A549 (cell line): ENCODE results near the gene TMEM207. TPM values are rescaled to one million over a fixed set of nuclear protein-coding genes. Genes with fewer than 3 reads are reported as not detected.

ENCODE experiments used
- ATAC-seq, 2 experiments: fragments of 200-7000 bp in 1 of 2; fragments of >200 bp in 1 of 2; cut with Nextera tagmentation in 1 of 2; cut with Tn5 transposase in 1 of 2; 3 replicates each; pipeline versions ENCODE4 v1.8.0 to v1.9.1; 2018 to 2020; ENCODE audit warnings: mild to moderate bottlenecking in 1 of 2, moderate library complexity in 1 of 2
- CTCF ChIA-PET: fragments of 300-600 bp; sonication (Branson Sonifier 250); formaldehyde crosslinking; extraction: SDS; loops from one replicate; lab custom pipeline; 2021; ENCODE audit warnings: antibody characterized with exemption, inconsistent platforms; lab: Yijun Ruan, JAX
- POLR2A ChIA-PET: fragments of 350-600 bp; formaldehyde crosslinking; extraction: SDS; loops from one replicate; lab custom pipeline; 2021; ENCODE audit warnings: antibody characterized with exemption, inconsistent platforms; lab: Yijun Ruan, JAX
- DNase-seq, 2 experiments: peaks; one replicate each; pipeline versions ENCODE4 v3.0.0 to v3.0.0-alpha.2; 2011 to 2016; ENCODE audit warnings: low read depth in 1 of 2, low spot score in 1 of 2
- FAIRE-seq: peaks from 2 replicates; lab custom pipeline; 2011; peaks lifted over from hg19 to GRCh38; lab: Jason Lieb, UNC
- H3K27ac ChIP-seq, 2 experiments: fragments of >200 bp; sonication (Bioruptor Twin); formaldehyde crosslinking; 3 replicates each; pipeline ENCODE4 v1.5.1; 2016 to 2017
- H3K4me1 ChIP-seq: fragments of >200 bp; sonication (Bioruptor Twin); formaldehyde crosslinking; 3 replicates; pipeline ENCODE4 v1.6.1; 2016
- H3K4me2 ChIP-seq: fragments of >200 bp; sonication (Bioruptor Twin); formaldehyde crosslinking; 3 replicates; pipeline ENCODE4 v1.6.1; 2016
- H3K4me3 ChIP-seq: fragments of >200 bp; sonication (Bioruptor Twin); formaldehyde crosslinking; 3 replicates; pipeline ENCODE4 v1.5.1; 2016
- H3K9me3 ChIP-seq: fragments of >200 bp; sonication (Bioruptor Twin); formaldehyde crosslinking; 3 replicates; pipeline ENCODE4 v1.6.1; 2016
- CBX8 ChIP-seq: fragments of 200-600 bp; sonication (generic); IDR thresholded peaks from 2 replicates; pipeline ENCODE4 v1.6.1; 2016
- CHD4 ChIP-seq: fragments of 200-600 bp; sonication (generic); IDR thresholded peaks from 2 replicates; pipeline ENCODE4 v1.6.1; 2016; ENCODE audit warnings: antibody characterized with exemption, mild to moderate bottlenecking, borderline replicate concordance
- FOSL2 ChIP-seq, 2 experiments: fragments of 450-650 bp in 1 of 2; fragments of >200 bp in 1 of 2; sonication (Bioruptor Twin) in 1 of 2; formaldehyde crosslinking; IDR thresholded peaks; 2 replicates each; pipeline versions ENCODE4 v1.5.0 to v1.6.1; 2016 to 2020; ENCODE audit warnings: mild to moderate bottlenecking in 1 of 2, moderate library complexity in 1 of 2
- JUNB ChIP-seq: fragments of >200 bp; sonication (Bioruptor Twin); formaldehyde crosslinking; IDR thresholded peaks from 2 replicates; pipeline ENCODE4 v1.6.1; 2016
- KDM5A ChIP-seq: fragments of 200-600 bp; sonication (generic); IDR thresholded peaks from 2 replicates; pipeline ENCODE4 v1.6.1; 2016; ENCODE audit warnings: antibody characterized with exemption, mild to moderate bottlenecking
- POLR2A ChIP-seq: IDR thresholded peaks from 2 replicates; pipeline ENCODE4 v1.6.1; 2012; ENCODE audit warnings: mild to moderate bottlenecking, low read length
- POLR2AphosphoS2 ChIP-seq: conservative IDR thresholded peaks from 2 replicates; pipeline ENCODE4 v1.6.1; 2012; ENCODE audit warnings: low read length, improper control_type of control experiment, inconsistent platforms
- RAD21 ChIP-seq, 2 experiments: fragments of >200 bp in 1 of 2; sonication (Bioruptor Twin) in 1 of 2; formaldehyde crosslinking in 1 of 2; IDR thresholded peaks in 1 of 2; conservative IDR thresholded peaks in 1 of 2; 2 replicates in 1 of 2; 3 replicates in 1 of 2; pipeline ENCODE4 v1.6.1; 2012 to 2018; ENCODE audit warnings: inconsistent platforms in 1 of 2
- ZNF302 ChIP-seq: fragments of 250-450 bp; sonication (Bioruptor Pico); IDR thresholded peaks from 2 replicates; pipeline ENCODE4 v1.9.0; 2021; ENCODE audit warnings: inconsistent platforms, mild to moderate bottlenecking, moderate library complexity
- WGBS: methylation state at CpG from one replicate; pipeline ENCODE4 v1.1.6; 2017; ENCODE audit errors: missing lambda C conversion rate; 5-methylcytosine and 5-hydroxymethylcytosine counted together
- polyA plus RNA-seq, 4 experiments: library from polyadenylated mRNA; depleted of rRNA in 3 of 4; stranded (reverse); fragments of >200 nt; fragmentation: RNase III in 1 of 4; extraction: RNeasy Plus Mini Kit Qiagen cat#74134 plus additional on column Dnase treatment in 1 of 4; gene quantifications; 2 replicates in 3 of 4; 3 replicates in 1 of 4; pipeline ENCODE4 v1.2.3, GENCODE V29; 2011 to 2017
- TF ChIP-seq, protein P1 (sequence below): fragments of 200-600 bp; sonication (generic); IDR thresholded peaks from 2 replicates; pipeline ENCODE4 v1.6.1; 2016; ENCODE audit warnings: antibody characterized with exemption, mild to moderate bottlenecking, moderate library complexity
- TF ChIP-seq, protein P2 (sequence below): fragments of >200 bp; sonication (Bioruptor Twin); formaldehyde crosslinking; IDR thresholded peaks from 2 replicates; pipeline ENCODE4 v1.6.1; 2016
- TF ChIP-seq, protein P3 (sequence below): fragments of >200 bp; sonication (Bioruptor Twin); formaldehyde crosslinking; IDR thresholded peaks from 3 replicates; pipeline ENCODE4 v1.5.1; 2016

Gene TMEM207
- polyA plus RNA-seq, 2 of the 4 experiments (the other 2 are of a cell fraction) = not detected

DNA sequence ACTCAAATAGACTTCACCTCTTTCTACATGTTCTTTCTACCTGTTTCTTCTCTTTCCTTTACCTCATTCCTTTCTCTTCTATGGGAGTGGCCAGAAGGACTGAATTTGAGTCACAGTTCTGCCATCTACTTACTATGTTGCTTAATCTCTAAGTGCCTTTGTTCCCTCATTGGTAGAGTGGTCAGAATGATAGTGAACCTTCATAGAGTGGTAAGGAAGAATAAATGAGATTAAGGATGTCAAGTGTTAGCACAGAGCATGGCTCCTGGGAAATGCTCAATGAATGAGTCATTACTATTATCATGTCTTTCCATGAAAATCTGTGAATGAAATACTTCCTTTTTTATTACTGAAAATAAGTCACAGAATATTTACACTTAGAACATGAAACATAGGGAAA is 17.5 kb downstream of the TMEM207 start:
- ATAC-seq (no peak; a peak in 1 of 6 replicates), DNase-seq (no peak), FAIRE-seq (no peak)
- Histone ChIP-seq H3K27ac (no peak overlapping the region), H3K4me1 (peaks cover 12% of the 10 kb centered on the region; the same call in 2 of the 3 replicates), H3K9me3 (no peaks in the 10 kb centered on the region), H3K4me3 (no peak overlapping the region), H3K4me2 (peak overlapping the region; percentile 21; the same call in 1 of the 3 replicates)
- POLR2A ChIA-PET = no interaction called here
- TF ChIP-seq, protein P1, sequence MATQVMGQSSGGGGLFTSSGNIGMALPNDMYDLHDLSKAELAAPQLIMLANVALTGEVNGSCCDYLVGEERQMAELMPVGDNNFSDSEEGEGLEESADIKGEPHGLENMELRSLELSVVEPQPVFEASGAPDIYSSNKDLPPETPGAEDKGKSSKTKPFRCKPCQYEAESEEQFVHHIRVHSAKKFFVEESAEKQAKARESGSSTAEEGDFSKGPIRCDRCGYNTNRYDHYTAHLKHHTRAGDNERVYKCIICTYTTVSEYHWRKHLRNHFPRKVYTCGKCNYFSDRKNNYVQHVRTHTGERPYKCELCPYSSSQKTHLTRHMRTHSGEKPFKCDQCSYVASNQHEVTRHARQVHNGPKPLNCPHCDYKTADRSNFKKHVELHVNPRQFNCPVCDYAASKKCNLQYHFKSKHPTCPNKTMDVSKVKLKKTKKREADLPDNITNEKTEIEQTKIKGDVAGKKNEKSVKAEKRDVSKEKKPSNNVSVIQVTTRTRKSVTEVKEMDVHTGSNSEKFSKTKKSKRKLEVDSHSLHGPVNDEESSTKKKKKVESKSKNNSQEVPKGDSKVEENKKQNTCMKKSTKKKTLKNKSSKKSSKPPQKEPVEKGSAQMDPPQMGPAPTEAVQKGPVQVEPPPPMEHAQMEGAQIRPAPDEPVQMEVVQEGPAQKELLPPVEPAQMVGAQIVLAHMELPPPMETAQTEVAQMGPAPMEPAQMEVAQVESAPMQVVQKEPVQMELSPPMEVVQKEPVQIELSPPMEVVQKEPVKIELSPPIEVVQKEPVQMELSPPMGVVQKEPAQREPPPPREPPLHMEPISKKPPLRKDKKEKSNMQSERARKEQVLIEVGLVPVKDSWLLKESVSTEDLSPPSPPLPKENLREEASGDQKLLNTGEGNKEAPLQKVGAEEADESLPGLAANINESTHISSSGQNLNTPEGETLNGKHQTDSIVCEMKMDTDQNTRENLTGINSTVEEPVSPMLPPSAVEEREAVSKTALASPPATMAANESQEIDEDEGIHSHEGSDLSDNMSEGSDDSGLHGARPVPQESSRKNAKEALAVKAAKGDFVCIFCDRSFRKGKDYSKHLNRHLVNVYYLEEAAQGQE = no peak
- TF ChIP-seq FOSL2 (IDR thresholded peaks at IDR 0.05) = no peak
- TF ChIP-seq FOSL2 (CRISPR knock-in tag; IDR thresholded peaks at IDR 0.05) = 0 out of 2 replicates have a peak, but pooled peaks have one; percentile 25
- TF ChIP-seq JUNB = 0 out of 2 replicates have a peak, but pooled peaks have one; percentile 14
- no peak for TF ChIP-seq POLR2A
- no peak for TF ChIP-seq CBX8
- no peak for TF ChIP-seq ZNF302
- CTCF ChIA-PET = interaction anchor here (1.1 kb wide), 2 partner anchors 48 to 81 kb away, joined by 3 to 6 read pairs; partner anchors contain the start of gene IL1RAP

DNA sequence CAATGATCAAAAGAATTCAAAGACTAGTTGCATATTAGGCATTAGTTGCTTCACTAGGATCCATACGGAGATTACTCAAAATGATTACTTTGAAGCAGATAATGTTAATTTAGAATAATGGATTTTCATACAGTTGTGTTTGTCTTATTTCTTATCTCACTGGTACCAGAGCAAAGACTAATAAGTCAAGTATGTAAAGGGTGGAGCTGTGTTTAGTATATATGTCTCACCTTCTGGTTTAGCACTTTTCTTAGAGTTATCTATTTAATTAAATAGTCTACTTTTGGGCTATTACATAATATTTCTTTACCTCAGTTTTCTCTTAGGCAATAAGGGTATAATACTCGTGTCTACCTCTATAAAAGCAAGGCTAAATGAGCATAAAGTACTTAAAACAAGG is 18.8 kb downstream of the TMEM207 start:
- H3K4me3 ChIP-seq = no peak overlapping the region
- DNase-seq (no peak), FAIRE-seq (no peak), ATAC-seq (no peak)
- peaks cover 12% of the 10 kb centered on the region; the same call in 2 of the 3 replicates for H3K4me1 ChIP-seq
- H3K4me2 ChIP-seq = no peak overlapping the region
- whole genome bisulfite sequencing = 51% methylated on average over 2 of the region's 2 CpGs
- H3K9me3 ChIP-seq = no peaks in the 10 kb centered on the region
- no peak for TF ChIP-seq KDM5A
- no peak for TF ChIP-seq RAD21 (conservative IDR thresholded peaks at IDR 0.05 in 1 of 2, IDR thresholded peaks at IDR 0.05 in 1 of 2)
- TF ChIP-seq, protein P2, sequence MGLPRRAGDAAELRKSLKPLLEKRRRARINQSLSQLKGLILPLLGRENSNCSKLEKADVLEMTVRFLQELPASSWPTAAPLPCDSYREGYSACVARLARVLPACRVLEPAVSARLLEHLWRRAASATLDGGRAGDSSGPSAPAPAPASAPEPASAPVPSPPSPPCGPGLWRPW = no peak
- no peak for TF ChIP-seq POLR2AphosphoS2
- TF ChIP-seq POLR2A = no peak
- TF ChIP-seq CBX8 = no peak
- ChIA-PET CTCF (interaction anchor here (0.9 kb wide), 1 partner anchor 12 kb away, joined by 3 read pairs; no protein-coding TSS in a partner anchor), POLR2A (no interaction called here)
- no peak overlapping the region for H3K27ac ChIP-seq

DNA sequence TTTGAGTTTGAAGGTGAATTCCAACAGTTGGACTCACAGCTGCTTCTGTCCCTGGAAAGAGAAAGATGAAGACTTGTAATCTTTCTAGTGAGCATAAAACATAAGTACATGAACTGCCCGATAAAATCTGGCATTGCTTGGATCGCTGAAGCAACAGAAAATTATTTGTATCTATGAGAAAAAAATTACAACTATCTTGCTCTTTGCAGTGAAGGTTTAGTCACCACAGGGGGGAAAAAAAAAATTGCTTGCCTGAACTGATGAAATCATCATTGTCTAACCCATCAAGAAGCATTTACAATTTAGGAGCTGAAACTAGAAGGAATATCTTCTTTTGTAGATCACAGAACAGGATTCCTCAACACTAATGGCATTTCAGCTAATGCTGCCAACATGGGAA is 20.0 kb downstream of the TMEM207 start:
- no peak for ATAC-seq
- Histone ChIP-seq H3K4me2 (no peak overlapping the region), H3K27ac (no peak overlapping the region; a peak in 1 of 6 replicates), H3K9me3 (no peaks in the 10 kb centered on the region), H3K4me3 (no peak overlapping the region), H3K4me1 (peaks cover 12% of the 10 kb centered on the region; the same call in 2 of the 3 replicates)
- CTCF ChIA-PET = interaction anchor here (0.9 kb wide), 1 partner anchor 14 kb away, joined by 3 read pairs; no protein-coding TSS in a partner anchor
- TF ChIP-seq CHD4 = no peak
- TF ChIP-seq, protein P3, sequence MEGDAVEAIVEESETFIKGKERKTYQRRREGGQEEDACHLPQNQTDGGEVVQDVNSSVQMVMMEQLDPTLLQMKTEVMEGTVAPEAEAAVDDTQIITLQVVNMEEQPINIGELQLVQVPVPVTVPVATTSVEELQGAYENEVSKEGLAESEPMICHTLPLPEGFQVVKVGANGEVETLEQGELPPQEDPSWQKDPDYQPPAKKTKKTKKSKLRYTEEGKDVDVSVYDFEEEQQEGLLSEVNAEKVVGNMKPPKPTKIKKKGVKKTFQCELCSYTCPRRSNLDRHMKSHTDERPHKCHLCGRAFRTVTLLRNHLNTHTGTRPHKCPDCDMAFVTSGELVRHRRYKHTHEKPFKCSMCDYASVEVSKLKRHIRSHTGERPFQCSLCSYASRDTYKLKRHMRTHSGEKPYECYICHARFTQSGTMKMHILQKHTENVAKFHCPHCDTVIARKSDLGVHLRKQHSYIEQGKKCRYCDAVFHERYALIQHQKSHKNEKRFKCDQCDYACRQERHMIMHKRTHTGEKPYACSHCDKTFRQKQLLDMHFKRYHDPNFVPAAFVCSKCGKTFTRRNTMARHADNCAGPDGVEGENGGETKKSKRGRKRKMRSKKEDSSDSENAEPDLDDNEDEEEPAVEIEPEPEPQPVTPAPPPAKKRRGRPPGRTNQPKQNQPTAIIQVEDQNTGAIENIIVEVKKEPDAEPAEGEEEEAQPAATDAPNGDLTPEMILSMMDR = no peak
- no peak for FAIRE-seq
- POLR2A ChIA-PET = no interaction called here
- WGBS = 60% methylated on average over 2 of the region's 2 CpGs
- DNase-seq = no peak
